HG03196 (cell line): ENCODE data around the gene CST8.

Experiments
- ATAC-seq: cut with Tn5 transposase; IDR thresholded peaks from one replicate; pipeline ENCODE4 v1.9.1; 2021; ENCODE audit not compliant: unreplicated experiment

Gene CST8

DNA sequence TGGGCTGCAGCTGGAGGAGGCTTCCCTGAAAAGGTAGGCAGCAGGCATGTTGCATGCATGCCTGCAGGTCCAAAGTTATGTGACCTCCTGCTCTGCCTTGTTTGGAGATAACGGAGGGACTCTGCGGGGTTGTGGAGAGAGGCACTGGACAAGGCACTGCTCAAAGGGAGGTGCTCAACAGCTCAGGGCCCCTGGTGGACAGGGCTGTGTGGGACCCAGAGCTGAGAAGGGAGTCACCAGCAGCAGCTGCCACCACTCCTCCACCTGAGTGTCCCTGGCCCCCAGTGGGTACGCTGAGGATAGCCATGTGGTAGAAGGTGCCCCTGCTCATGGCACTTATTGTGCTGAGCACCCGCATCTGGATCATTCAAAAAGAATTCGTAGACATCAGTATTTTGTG, 15.5 kb upstream of the CST8 start:
- ATAC-seq: no peak

DNA sequence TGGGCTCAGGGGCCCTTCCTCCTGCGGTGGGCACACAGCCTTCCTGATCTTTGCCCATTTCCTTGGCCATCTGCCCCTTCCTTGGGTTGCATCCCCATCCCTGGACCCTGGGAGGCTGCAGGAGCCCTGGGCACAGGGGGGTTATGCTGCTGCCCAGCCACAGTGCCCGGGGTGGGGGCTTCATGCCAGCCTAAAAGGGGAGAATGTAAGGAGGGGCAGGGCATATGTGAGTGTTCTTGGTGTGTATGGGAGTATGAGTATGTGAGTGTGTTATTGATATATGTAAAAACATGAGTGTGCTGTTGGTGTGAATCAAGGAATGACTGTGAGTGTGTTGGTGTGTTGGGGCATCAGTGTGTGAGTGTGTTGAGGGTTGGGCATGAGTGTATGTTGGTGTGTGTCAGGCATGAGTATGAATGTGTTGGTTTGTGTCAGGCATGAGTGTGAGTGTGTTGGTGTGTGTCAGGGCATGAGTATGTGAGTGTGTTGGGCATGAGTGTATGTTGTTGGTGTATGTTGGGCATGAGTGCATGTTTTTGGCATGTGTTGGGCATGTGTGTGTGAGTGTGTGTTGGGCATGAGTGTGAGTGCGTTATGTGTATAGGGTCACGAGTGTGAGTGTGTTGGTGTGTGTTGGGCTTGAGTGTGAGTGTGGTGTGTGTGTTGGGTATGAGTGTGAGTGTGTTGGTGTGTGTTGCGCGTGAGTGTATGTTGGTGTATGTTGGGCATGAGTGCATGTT, 14.7 kb upstream of the CST8 start:
- ATAC-seq: no peak

DNA sequence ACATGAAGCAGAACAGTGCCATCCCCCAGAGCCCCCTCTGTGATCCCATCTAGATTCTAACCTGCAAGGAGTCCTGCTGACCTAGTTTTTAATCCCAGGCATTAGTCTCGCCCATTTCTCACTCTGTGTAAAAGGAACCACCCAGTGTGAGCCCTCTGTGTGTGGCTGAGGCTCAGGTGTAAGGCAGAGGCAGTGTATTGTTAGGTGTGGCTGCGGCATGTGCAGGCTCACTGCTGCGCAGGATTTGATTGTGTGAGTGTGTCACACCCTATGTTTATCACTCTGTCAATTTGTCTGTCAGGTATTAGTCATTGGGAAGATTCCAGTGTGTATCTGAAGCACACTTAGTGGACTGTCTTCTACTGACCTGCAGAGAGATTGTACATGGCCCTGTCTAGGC, 13.7 kb upstream of the CST8 start:
- ATAC-seq: no peak

DNA sequence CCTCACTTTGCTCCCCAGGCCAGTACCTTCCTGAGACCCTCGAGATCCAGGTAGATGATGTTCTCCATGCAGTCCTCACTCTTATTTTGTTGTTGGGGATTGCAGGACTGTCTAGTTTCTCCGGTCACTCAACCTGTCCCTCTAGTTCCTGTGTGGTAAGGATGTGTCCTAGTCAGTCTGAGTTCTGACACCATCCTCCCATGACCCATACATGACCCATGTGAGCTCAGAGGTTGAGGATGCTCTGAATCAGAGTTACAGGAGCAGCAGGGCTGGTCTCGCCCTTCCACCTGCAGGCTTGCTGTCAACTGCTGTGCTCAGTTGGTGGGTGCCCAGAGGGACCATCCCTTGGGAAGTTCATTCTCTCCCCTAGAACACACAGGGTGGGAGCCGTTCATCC, 11.9 kb upstream of the CST8 start:
- ATAC-seq: no peak

DNA sequence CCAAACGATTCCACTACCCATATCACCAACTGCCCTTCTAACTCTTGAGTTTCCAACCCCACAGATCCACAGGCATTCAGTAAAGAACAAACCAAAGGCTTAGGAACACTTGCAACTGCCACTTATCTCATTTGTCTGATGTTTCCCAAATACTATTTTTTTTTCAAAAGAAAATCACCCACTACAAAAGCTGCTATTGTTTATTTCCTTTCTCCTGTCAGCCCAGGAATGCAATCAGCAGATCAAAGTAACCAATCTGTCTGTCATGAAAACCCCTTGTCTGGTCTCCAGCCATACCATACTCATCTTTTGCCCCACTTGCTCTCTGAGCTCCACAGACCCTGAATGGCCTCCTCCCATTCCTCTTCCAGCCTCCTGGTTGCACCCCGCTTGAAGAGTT, 8.8 kb upstream of the CST8 start:
- ATAC-seq: no peak

DNA sequence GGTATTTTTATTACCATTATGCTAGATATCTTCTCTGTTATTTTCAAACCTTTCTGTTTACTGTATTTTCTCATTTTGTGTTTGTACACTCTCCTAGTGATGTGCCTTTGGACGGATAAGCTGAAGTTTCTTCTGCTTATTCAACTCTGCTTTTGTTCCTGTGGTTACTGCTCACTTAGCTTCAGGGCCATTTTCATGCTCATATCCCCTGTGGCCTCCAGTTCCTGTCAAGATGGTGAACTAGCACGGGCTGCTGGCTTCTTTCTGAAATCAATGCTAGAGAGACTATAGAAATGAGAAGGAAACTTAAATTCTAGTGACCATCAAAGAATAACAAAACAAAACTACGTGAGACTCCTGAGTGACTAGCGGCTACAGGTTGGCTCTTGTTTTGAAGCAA, 6.8 kb upstream of the CST8 start:
- ATAC-seq: no peak

DNA sequence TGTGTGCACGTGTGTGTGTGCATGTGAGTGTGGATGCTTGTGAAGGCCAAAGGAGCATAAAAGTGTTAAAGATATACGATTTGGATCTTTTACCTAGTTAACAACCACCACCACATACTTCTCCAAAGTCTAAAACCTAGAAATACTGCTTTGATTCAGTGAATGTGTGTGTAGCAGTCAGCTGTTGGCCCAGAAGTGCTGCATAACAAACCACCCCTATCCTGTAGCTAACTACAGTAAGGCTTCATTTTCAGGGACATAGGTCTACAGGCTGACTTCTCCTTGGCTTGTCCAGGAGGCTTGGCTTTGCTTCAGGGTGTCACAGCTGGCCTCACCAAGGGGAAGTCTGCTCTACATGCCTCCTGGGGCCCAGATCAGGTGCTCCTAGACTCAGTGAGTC, 2.4 kb upstream of the CST8 start:
- no peak for ATAC-seq

DNA sequence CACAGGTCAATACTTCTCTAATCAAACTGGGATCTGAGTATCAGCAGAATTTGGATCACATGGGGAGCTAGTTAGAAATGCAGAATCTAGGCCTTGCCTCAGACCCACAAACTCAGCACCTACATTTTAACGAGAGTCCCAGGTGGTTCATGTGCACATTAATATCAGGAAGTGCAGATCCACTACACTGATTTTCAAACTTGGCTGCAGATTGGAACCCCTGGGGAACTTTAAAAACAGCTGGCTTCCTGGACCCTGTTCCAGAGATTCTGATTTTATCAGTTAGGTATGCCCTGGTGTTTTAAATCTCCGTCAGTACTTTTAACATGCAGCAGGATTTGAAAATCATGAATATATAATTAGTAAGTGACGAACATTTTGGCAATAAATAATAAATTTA, 1.9 kb upstream of the CST8 start:
- no peak for ATAC-seq

DNA sequence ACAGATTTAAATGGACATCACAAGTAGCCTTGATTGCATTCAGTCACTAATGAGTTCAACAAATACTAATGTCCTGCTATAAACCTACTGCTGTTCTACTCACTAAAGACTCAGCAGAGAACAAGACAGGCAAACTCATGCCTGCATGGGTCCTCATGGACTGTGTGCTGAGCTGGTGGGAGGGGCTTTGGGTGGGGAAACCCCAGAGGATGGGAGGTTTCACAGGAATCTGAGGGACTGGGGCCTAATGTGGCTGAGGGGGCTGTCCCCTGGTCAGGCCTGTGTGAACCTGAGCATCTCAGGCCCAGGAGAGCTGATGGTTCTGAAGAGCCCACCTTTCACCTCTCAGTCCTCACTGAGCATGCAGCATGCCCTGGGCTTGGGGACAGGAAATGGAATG, 1.4 kb downstream of the CST8 start:
- no peak for ATAC-seq

DNA sequence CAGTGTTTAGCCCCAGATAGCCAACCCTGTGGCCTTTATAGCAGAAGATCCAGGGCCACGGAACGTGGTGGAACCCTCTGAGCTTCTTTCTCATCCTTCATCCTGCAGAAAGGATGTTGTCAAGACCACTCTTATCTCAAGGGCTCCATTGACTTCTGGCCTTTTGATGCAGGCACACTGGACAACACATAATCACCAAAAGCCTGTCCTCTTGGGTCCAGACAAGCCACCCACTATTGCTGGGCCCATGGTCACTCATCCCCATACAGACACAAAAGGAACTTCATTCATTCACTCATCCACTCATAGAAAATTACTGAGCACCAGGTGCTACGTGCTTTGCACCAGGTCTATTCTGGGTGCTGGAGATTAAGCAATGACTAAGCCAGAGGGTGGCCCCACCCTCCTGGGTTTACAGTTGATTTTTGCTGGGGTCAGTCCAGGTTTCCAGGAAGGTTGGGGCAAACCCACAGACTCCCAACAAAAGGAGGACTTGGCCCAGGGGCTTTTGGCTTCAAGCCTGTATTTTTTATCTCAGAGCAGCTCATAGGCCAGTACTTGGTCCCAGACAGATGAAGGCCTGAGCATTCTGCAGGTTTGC, 2.4 kb downstream of the CST8 start:
- ATAC-seq: no peak

DNA sequence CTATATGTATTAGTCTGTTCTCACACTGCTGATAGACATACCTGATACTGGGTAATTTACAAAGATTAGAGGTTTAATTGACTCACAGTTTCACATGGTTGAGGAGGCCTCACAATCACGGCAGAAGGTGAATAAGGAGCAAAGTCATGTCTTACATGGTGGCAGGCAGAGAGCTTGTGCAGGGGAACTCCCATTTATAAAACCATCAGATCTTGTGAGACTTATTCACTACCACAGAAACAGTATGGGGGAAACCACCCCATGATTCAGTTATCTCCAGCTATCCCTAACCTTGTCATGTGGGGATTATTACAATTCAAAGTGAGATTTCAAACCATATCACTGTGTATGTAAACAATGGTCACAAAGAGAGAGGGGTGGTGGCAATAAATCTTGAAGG, 6.6 kb downstream of the CST8 start:
- ATAC-seq: no peak

DNA sequence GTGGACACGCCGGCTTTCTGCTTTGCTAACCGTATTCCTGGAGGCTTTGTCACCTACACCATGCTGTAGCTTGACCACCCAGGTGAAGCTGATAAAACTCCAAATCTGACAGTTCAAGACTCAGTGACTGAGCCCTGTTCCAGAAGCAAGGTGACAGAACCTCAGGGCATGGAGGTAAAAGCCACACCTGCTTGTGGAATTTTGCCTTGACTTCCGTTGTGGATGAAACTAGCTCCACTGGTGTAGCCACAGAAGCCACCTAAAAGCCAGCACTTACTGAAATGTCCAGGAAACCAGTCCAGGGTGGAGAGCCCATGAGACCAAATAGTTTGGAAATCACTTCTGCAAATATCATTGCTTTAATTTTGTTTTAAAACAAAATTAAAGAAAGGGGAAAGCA, 11.0 kb downstream of the CST8 start:
- no peak for ATAC-seq

DNA sequence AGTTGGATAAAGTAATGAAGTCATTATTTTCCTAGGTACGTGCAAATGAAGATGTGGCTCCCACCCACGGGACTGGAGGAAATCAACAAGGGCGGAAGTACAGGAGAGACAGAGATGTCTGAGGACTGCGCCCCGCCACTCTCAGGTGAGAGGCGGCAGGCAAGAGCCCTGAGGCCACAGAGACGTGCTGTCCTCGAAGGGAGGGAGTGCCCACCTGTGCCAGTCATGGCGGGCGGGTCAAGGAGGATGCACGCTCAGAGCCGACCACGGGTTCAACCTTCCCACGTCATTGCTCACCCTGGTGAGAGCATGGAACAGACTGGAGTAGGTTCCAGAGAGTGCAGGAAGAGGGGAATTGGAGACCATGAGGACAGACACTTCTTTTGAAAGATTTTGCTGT, 12.7 kb downstream of the CST8 start:
- ATAC-seq: no peak

DNA sequence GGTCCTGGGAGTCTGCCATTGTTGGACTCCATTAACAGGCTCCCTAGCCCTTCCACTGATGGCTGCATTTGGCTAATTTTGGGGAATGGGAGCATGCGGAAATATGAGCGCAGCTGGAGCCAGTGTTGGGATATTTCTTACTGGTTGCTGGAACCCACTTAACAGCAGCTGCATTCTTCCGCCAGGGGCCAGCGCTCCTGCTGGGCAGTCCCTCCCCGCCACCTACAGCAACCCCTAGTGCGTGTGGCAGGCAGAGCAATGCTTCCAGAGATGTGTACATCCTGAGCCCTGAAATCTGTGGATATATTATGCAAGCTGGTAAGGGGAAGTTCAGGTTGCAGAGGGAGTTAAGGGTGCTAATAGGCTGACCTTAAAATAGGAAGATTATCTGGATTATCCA, 16.4 kb downstream of the CST8 start:
- ATAC-seq: no peak

DNA sequence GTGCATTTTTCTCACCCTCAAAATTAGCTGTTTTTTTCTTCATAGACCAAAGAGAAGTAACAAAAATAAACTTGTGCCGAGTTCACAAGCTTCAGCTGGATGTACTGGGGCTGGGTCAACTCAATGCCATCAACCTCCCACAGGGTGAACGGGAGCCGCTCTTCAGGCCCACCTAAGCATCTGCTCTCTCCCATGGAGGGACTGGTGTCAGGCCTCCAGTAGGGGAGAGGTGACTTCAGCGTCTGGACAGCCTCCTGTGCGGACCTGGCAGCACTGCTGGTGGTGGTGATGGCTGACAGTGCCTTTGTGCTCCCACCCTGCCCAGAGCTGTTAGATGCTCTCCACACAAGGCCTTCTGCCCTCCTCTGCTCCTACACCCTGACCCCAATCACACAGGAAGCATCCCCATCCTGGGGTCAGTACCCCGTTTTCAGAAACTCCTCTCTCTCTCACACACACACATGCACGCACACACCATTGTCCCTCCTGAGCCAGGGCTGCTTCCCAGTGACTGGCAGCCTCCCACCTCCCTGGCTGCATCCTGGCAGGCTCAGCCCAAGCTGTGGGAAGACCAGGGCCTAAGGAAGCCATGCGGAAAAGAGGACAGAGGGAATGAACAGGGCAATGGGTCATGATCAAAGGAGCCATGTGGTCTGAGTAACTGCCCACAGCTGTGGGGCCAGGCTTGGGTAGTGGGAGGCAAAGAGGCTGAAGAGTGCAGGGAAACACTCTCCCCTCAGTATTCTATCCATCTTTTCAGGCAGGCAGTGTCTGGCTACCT, 17.7 kb downstream of the CST8 start:
- ATAC-seq: no peak

DNA sequence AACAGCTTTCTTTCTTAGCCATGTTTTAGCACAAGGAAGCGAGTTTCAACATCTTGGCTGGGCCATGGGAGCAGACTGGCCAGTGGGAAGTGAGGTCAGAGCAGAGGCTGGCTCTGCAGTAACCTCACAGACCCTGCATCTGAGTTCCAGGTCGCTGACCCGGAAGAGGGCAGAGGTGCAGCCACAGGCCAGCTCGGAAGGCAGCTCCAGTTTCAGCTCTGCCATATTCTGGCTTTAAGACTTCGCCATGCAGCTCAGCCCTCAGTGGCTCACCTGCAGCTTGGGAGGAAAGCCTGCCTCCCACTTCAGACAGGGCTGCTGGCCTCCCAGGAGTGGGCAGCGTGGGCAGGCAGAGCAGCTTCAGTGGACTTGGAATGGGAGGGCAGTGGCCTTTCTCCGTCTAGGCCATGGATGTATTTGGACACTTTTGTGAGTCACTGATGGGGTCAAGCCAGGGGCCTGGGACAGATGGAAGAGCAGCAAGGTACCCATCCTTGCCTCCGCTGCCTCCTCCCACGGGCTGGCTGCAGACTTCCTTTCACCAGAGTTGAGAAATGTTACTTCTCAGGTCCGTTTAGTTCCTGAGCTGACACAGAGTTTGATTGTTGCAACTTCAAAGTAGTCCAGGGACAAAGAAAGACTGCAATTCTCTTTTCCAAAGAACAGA, 18.5 kb downstream of the CST8 start:
- no peak for ATAC-seq

DNA sequence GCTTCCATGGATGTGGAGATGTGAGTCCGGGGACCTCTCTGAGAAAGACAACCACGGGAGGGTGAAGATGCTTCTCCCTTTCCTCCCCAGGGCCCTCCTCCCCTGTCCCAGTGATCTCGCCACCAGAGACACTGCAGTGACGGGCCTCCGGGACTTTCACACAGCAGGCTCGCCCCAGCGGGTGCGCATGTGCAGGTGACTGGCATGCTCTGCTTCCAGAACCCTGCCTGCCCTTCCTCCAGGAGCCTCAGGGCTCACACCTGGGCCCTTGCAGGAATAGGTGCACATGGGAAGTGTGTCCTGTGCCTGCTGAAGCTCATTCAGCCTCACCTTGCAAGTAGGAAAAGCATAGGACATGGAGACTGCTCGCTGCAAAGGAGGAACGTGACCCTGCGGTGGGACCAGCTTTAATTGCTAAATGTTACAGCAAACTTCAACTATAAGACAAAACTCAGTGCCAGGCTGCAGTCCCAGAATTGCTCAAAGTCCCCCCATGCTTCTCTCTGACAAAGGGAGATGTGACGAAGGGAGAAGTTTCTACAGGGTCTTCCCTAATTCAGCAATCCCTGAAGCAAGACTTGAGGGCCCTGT, 19.2 kb downstream of the CST8 start:
- no peak for ATAC-seq

DNA sequence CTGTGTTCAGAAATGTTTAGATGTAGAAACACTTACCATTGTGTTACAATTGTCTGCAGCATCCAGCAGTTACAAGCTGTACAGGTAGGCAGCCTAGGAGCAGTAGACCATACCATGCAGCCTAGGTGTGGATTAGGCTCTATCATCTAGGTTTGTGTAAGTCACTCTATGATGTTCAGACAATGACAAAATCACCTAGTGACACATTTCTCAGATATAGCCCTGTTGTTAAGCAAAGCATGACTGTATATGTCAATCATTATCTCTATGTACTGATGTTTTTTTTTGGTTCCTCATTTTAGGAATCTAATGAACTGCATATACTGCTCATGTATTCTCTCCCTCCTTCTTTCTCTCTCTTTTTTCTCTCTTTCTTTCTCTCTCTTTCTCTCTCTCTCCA, 22.2 kb downstream of the CST8 start:
- ATAC-seq: peak; percentile 62

DNA sequence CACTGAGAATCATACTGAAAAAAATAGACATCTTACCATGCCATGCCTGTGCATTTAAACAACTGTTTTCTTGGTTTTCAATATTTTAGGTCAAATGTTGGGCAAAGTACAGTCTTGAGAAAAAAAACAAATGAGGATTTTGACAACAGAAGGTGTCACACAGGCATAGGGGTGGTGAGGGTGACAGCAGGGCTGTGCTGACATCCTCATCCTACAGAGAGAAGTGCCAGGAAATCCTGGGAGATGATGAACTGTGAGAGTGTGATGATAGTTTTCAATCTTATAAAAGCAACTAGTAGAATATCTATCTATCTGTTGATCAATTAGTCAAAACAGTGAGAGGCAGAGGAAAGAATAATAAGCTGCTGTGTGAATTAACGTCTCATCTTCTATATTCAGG, 23.9 kb downstream of the CST8 start:
- ATAC-seq: no peak

DNA sequence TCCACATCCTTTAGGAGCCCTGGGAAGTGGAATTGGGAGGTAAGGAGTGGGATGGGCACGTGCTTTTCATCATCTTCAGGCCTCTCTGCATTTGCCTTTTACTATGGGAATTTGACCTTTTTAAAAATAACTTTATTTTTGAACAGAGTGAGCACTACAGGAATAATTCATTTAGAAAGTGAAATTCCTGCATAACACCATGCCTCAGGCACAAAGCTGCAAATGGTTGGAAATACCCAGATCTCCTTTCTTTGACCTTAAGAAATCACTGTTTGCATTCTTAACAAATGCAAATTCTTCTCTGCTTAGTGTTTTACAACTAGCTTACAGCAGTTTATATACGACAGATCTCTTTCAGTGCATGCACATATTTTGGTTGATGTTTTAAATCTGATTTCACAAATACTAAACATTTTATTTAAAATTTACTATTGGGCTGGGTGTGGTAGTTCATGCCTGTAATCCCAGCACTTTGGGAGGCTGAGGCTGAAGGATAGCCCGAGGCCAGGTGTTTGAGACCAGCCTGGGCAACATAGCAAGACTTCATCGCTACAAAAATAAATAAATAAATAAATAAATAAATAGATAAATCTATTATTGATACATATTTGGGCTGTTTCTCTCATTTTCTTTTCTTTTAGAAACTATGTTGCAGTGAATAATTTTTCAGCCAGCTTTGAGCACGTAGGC, 24.5 kb downstream of the CST8 start:
- ATAC-seq: no peak

DNA sequence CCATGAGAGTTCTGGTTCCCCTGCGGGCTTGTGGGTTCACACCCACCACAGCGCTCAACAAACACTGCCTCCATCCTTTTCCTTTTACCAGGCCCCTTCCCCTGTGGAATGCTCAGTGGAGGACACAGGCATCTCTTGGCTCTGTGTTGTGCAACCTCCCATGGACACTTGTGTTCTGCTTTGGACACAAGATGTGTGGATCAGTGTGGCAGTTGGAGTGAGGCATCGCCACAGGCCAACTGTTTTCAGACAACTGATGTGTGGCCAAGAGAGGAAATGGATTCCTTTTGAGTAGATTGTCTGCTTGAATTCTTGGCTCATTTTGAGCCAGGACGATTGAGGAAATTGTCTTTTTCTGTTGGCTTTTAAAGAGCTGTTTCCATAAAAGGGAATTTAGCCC, 26.8 kb downstream of the CST8 start:
- ATAC-seq: no peak
